Large intestine (tissue), 3 donors: ENCODE data around the gene PRR20G. TPM values are rescaled to one million over a fixed set of nuclear protein-coding genes. Genes with fewer than 3 reads are reported as not detected.

Experiments used
- DNase-seq, 2 donors: peaks; one replicate each; pipeline versions ENCODE4 v3.0.0 to v3.0.0-alpha.2; 2013
- H3K27ac ChIP-seq: one replicate; pipeline ENCODE4 v1.5.1; 2013; ENCODE audit warnings: low read length
- H3K27me3 ChIP-seq: 2 replicates; pipeline ENCODE4 v1.6.1; 2013; ENCODE audit warnings: low read length; ENCODE audit not compliant: control insufficient read depth, insufficient read depth
- H3K36me3 ChIP-seq: 2 replicates; pipeline ENCODE4 v1.6.1; 2013; ENCODE audit warnings: low read length; ENCODE audit not compliant: control insufficient read depth, insufficient read depth
- H3K4me1 ChIP-seq: one replicate; pipeline ENCODE4 v1.6.1; 2013; ENCODE audit warnings: low read length; ENCODE audit not compliant: control insufficient read depth, insufficient read depth
- H3K4me3 ChIP-seq: one replicate; pipeline ENCODE4 v1.5.1; 2013; ENCODE audit warnings: low read length
- H3K9me3 ChIP-seq: one replicate; pipeline ENCODE4 v1.6.1; 2013; ENCODE audit warnings: mild to moderate bottlenecking, low read depth, low read length, moderate library complexity; ENCODE audit not compliant: control insufficient read depth
- whole genome bisulfite sequencing: methylation state at CpG from one replicate; pipeline ENCODE4 v1.1.5; 2013; ENCODE audit warnings: low lambda C conversion rate; ENCODE audit not compliant: insufficient coverage; 5-methylcytosine and 5-hydroxymethylcytosine counted together
- polyA plus RNA-seq: library from polyadenylated mRNA; unstranded; fragments of 120-200 nt; gene quantifications from one replicate; pipeline ENCODE4 v1.2.1, GENCODE V29; 2013

PRR20G gene
- polyA plus RNA-seq, 1 donor = not detected

GRCh38 chr3:127263586-127264231 is 24.1 kb downstream of the PRR20G start:
- Histone ChIP-seq H3K27me3 (no peaks in the 10 kb centered on the region), H3K9me3 (no peaks in the 10 kb centered on the region), H3K27ac (no peak overlapping the region), H3K4me1 (no peaks in the 10 kb centered on the region), H3K4me3 (no peak overlapping the region), H3K36me3 (no peaks in the 10 kb centered on the region)
- no CpG with 5 or more reads among the region's 9 CpGs for WGBS
- no peak for DNase-seq

- Histone ChIP-seq H3K27ac (no peak overlapping the region), H3K4me1 (no peaks in the 10 kb centered on the region), H3K36me3 (no peaks in the 10 kb centered on the region), H3K4me3 (no peak overlapping the region), H3K27me3 (no peaks in the 10 kb centered on the region), H3K9me3 (no peaks in the 10 kb centered on the region)
- WGBS = no CpG with 5 or more reads among the region's 4 CpGs
- no peak for DNase-seq
Measured at GRCh38 chr3:127263037-127263436, 24.8 kb downstream of the PRR20G start.

- Histone ChIP-seq H3K36me3 (no peaks in the 10 kb centered on the region), H3K9me3 (no peaks in the 10 kb centered on the region), H3K4me3 (no peak overlapping the region), H3K4me1 (no peaks in the 10 kb centered on the region), H3K27ac (no peak overlapping the region), H3K27me3 (no peaks in the 10 kb centered on the region)
- no peak for DNase-seq
- no CpG with 5 or more reads among the region's 3 CpGs for WGBS
Measured at GRCh38 chr3:127262533-127262932, 25.3 kb downstream of the PRR20G start.

- no CpG with 5 or more reads among the region's 7 CpGs for WGBS
- no peak for DNase-seq
- Histone ChIP-seq H3K27ac (no peak overlapping the region), H3K4me3 (no peak overlapping the region), H3K27me3 (no peaks in the 10 kb centered on the region), H3K36me3 (no peaks in the 10 kb centered on the region), H3K4me1 (no peaks in the 10 kb centered on the region), H3K9me3 (no peaks in the 10 kb centered on the region)
Measured at GRCh38 chr3:127261925-127262324, 25.9 kb downstream of the PRR20G start.

GRCh38 chr3:127260826-127261555 is 26.9 kb downstream of the PRR20G start:
- Histone ChIP-seq H3K36me3 (no peaks in the 10 kb centered on the region), H3K4me1 (no peaks in the 10 kb centered on the region), H3K27me3 (no peaks in the 10 kb centered on the region), H3K27ac (no peak overlapping the region), H3K4me3 (no peak overlapping the region), H3K9me3 (no peaks in the 10 kb centered on the region)
- DNase-seq = no peak
- no CpG with 5 or more reads among the region's 6 CpGs for WGBS

- WGBS = 100% methylated on average over 1 of the region's 7 CpGs
- peaks cover 2% of the 10 kb centered on the region for H3K27me3 ChIP-seq
- no peaks in the 10 kb centered on the region for H3K4me1 ChIP-seq
- no peak overlapping the region for H3K27ac ChIP-seq
- no peak for DNase-seq
- no peaks in the 10 kb centered on the region for H3K36me3 ChIP-seq
- H3K4me3 ChIP-seq = no peak overlapping the region
- H3K9me3 ChIP-seq = no peaks in the 10 kb centered on the region
Measured at GRCh38 chr3:127260416-127260815, 27.4 kb downstream of the PRR20G start.

- no peaks in the 10 kb centered on the region for H3K9me3 ChIP-seq
- H3K27ac ChIP-seq = no peak overlapping the region
- H3K4me1 ChIP-seq = no peaks in the 10 kb centered on the region
- WGBS = no CpG with 5 or more reads among the region's 4 CpGs
- no peak overlapping the region for H3K4me3 ChIP-seq
- DNase-seq = no peak
- H3K27me3 ChIP-seq = peaks cover 2% of the 10 kb centered on the region
- H3K36me3 ChIP-seq = no peaks in the 10 kb centered on the region
Measured at GRCh38 chr3:127259882-127260281, 28.0 kb downstream of the PRR20G start.

GRCh38 chr3:127258733-127259132 is 29.1 kb downstream of the PRR20G start:
- DNase-seq = no peak
- peaks cover 2% of the 10 kb centered on the region for H3K27me3 ChIP-seq
- no peaks in the 10 kb centered on the region for H3K36me3 ChIP-seq
- WGBS = no CpG with 5 or more reads among the region's 2 CpGs
- H3K4me1 ChIP-seq = no peaks in the 10 kb centered on the region
- H3K4me3 ChIP-seq = no peak overlapping the region
- H3K27ac ChIP-seq = no peak overlapping the region
- no peaks in the 10 kb centered on the region for H3K9me3 ChIP-seq

- WGBS = no CpG with 5 or more reads among the region's 5 CpGs
- H3K27me3 ChIP-seq = peaks cover 2% of the 10 kb centered on the region
- no peaks in the 10 kb centered on the region for H3K4me1 ChIP-seq
- H3K27ac ChIP-seq = no peak overlapping the region
- H3K36me3 ChIP-seq = no peaks in the 10 kb centered on the region
- no peaks in the 10 kb centered on the region for H3K9me3 ChIP-seq
- no peak for DNase-seq
- no peak overlapping the region for H3K4me3 ChIP-seq
Measured at GRCh38 chr3:127257351-127257750, 30.5 kb downstream of the PRR20G start.

GRCh38 chr3:127256733-127257271 is 31.0 kb downstream of the PRR20G start:
- Histone ChIP-seq H3K27ac (no peak overlapping the region), H3K36me3 (no peaks in the 10 kb centered on the region), H3K9me3 (no peaks in the 10 kb centered on the region), H3K4me3 (no peak overlapping the region), H3K4me1 (no peaks in the 10 kb centered on the region), H3K27me3 (peaks cover 2% of the 10 kb centered on the region)
- DNase-seq = no peak
- 100% methylated on average over 3 of the region's 10 CpGs for WGBS
